SK-N-SH (cell line): ENCODE measurements around the gene TFCP2.

Source experiments
- CTCF ChIP-seq: fragments of 200-600 bp; sonication (generic); IDR thresholded peaks from 2 replicates; pipeline ENCODE4 v1.6.1; 2017; ENCODE audit warnings: antibody characterized with exemption, mild to moderate bottlenecking, moderate library complexity
- MAX ChIP-seq: IDR thresholded peaks from 2 replicates; pipeline ENCODE4 v1.4.0; 2012; ENCODE audit warnings: low read depth
- TAF1 ChIP-seq: IDR thresholded peaks from 2 replicates; pipeline ENCODE4 v1.6.1; 2012; ENCODE audit warnings: low read depth, mild to moderate bottlenecking, low read length, moderate library complexity, borderline replicate concordance

GRCh38 chr12:51222461-51222860, 49.5 kb upstream of the TFCP2 start:
- TF ChIP-seq CTCF = no peak
- TF ChIP-seq TAF1 = no peak
- no peak for TF ChIP-seq MAX
